UCSD-AML1 (cell line): ENCODE results near the gene NELFA.

Experiments used
- DNase-seq: peaks from one replicate; lab custom pipeline; 2025; ENCODE audit not compliant: unreplicated experiment; lab: John Stamatoyannopoulos, UW

NELFA gene

GRCh38 chr4:2008921-2009650 lies at the start of gene NELFA:
NELFA (minus strand) TSS chr4:2008974; CDS start chr4:2008959, 15 bp downstream.
- peak; percentile 92 for DNase-seq

GRCh38 chr4:2057382-2058065 lies 48.8 kb upstream of the NELFA start:
- DNase-seq: no peak

- DNase-seq: no peak
Measured at GRCh38 chr4:2054217-2054616, 45.4 kb upstream of the NELFA start.

GRCh38 chr4:2051086-2051485 lies 42.3 kb upstream of the NELFA start:
- no peak for DNase-seq

DNA sequence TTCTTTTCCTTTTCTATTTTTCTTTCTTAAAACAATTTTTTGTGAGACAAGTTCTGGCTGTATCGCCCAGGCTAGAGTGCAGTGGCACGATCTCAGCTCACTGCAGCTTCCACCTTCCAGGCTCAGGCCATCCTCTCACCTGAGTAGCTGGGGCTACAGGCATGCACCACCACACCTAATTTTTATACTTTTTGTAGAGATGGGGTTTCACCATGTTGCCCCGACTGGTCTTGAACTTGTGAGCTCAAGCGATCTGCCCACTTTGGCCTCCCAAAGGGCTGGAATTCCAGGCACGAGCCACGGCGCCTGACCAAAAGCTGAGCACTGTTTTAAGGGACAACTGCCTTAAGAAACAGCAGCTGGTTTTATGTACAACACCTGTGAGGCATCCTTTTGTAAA lies 41.0 kb upstream of the NELFA start:
- DNase-seq: no peak

DNA sequence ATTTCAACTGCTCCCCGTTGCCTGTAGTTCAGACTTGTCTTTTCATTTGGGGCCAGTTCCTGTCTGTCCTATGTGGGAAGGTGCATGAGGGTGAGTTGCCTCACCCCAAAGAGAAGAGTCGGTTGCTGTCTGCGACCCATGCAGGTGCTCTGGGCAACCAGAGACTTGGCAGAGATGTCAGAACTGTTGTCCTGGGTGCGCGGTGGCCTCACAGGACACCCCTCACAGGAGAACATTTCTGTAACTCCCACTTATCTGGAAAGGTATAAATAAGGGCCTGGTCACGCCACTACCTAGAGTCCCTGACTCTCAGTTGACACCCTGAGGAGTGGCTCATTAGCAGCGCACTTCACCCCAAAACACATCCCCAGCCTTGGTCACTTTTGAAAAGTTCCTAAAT lies 40.6 kb upstream of the NELFA start:
- DNase-seq: no peak

- DNase-seq: no peak
Measured at GRCh38 chr4:2048831-2049230, 40.1 kb upstream of the NELFA start.

- DNase-seq: no peak
Measured at GRCh38 chr4:2047781-2048581, 39.2 kb upstream of the NELFA start.

- no peak for DNase-seq
Measured at GRCh38 chr4:2047031-2047660, 38.4 kb upstream of the NELFA start.

DNA sequence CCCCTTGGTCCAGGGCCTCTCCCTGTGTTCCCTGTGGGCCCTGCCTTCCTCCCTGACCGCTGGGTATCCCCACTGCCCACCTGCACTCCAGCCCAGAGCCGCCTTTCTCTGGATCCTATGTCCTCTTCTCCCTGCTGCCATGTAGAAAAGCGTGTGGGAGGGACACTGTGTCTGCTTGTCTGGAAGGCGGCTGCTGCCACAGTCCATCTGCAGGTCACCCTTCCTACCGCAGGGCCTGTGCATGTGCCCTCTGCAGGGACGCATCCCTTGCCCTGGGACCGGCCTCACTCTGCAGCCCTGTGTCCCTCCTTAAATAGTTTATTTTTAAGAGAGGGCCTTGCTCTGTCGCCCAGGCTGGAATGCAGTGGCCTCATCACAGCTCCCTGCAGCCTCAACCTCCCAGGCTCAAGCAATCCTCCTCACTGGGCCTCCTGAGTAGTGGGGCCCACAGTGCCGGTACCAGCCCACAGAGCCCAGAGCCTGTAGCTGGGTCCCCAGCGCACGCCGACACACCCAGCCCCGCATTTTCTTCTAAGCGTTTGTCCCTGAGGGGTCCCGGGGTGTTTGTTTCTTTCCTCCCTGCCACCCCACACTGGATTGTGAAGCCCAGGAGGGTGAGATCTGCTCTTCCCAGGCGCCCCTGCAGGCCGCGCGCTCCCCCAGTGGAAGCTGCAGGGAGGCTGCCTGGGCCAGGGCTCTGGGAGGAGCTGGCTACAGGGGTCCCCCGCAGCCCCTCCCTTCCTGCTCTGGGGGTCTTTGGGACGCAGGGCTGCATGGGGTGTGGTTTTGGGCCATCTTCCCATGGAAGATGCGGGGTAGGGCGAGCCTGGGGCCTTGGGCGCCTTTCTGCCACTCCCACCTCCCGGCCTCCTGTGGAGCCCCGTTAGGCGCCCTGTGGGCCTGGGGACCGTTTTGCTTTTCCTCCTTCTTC lies 37.5 kb upstream of the NELFA start:
- no peak for DNase-seq

- DNase-seq: no peak
Measured at GRCh38 chr4:2045518-2045951, 36.8 kb upstream of the NELFA start.

- no peak for DNase-seq
Measured at GRCh38 chr4:2044542-2045517, 36.1 kb upstream of the NELFA start.

GRCh38 chr4:2044119-2044485 lies 35.3 kb upstream of the NELFA start:
- no peak for DNase-seq

GRCh38 chr4:2043396-2044118 lies 34.8 kb upstream of the NELFA start:
- no peak for DNase-seq

DNA sequence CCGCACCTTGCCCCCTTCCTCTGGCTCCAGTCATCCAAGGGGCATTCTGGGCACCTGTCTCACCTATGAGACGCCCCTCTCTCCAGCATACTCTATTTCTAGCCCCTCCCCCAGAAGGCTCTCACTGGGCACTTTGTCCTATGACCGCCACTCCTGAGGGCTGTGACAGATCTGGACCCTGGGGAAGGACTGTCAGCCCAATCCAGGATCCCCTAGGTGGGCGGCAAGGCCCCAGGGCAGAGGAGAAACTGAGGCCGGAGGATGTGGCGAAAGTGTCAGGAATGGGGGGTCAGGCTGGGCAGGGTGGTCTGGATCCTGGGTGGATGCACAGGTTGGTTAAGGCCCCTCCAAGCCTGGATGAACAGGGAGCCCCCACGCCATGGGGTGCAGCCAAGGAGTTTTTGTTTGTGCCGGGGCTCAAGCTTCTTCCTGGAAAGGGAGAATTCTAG lies 34.2 kb upstream of the NELFA start:
- no peak for DNase-seq

DNA sequence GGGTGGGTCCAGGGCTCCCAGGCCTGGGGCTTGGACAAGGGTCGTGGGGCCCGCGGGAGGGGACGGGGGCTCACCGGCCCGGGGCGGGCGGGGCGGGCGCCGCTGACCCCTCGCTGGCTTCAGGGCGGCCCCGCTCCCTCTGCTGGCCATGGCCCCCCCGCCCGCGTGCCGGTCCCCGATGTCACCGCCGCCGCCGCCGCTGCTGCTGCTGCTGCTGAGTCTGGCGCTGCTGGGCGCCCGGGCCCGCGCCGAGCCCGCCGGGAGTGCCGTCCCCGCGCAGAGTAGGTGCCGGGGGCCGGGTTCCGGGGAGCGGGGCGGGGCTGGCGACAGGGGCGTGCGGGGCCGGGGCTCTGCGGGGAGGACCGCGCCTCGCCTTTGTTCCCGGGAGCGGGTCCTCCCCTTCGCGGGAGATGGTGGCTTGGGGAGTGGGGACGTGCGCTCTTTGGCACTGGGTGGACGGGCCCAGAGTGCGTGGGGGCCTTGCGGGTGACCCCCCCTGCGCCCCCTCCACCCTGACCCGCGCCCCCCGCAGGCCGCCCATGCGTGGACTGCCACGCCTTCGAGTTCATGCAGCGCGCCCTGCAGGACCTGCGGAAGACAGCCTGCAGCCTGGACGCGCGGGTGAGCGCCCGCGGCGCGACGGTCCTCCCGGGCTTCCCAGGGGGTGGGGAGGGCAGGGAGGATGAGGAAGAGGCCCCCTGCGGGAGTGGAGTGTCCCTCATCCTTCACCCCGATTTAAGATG lies 33.6 kb upstream of the NELFA start:
- no peak for DNase-seq

- DNase-seq: peak; percentile 87
Measured at GRCh38 chr4:2041239-2042130, 32.7 kb upstream of the NELFA start.
